GM12878 (cell line): ENCODE measurements around the gene VTN. TPM values are rescaled to one million over a fixed set of nuclear protein-coding genes. Genes with fewer than 3 reads are reported as not detected.
A peak's percentile ranks its signal among the peaks of the same experiment; 100 is the strongest.

Experiments used
- ATAC-seq: fragments of 200-7000 bp; cut with Tn5 transposase; 3 replicates; pipeline ENCODE4 v1.9.1; 2020; ENCODE audit warnings: mild to moderate bottlenecking, moderate library complexity
- BruUV-seq: library from RNA; stranded (reverse); fragments of 400-500 nt; replicated peaks from 2 replicates; lab custom pipeline; 2021; lab: Mats Ljungman, UMichigan
- CTCF ChIA-PET: fragments of 300-600 bp; sonication (Branson Sonifier 250); formaldehyde crosslinking; extraction: SDS; loops from one replicate; lab custom pipeline; 2021; ENCODE audit warnings: inconsistent platforms; lab: Yijun Ruan, JAX
- POLR2A ChIA-PET: fragments of 350-600 bp; formaldehyde crosslinking; extraction: SDS; loops from one replicate; lab custom pipeline; 2021; ENCODE audit warnings: inconsistent platforms; lab: Charles Lee
- RAD21 ChIA-PET: fragments of 300-600 bp; sonication (Branson Sonifier 250); formaldehyde crosslinking; loops from one replicate; lab custom pipeline; 2023; ENCODE audit warnings: antibody characterized with exemption; ENCODE audit not compliant: unreplicated experiment; lab: Charles Lee
- SMC1A ChIA-PET: fragments of 300-600 bp; sonication (Branson Sonifier 250); formaldehyde crosslinking; loops from one replicate; lab custom pipeline; 2023; ENCODE audit not compliant: unreplicated experiment, uncharacterized antibody; lab: Charles Lee
- DNase-seq: peaks from one replicate; pipeline ENCODE4 v3.0.0-alpha.2; 2011; ENCODE audit warnings: low read depth, low spot score
- FAIRE-seq: peaks from 3 replicates; lab custom pipeline; 2011; peaks lifted over from hg19 to GRCh38; lab: Jason Lieb, UNC
- H2AFZ ChIP-seq: 2 replicates; pipeline ENCODE4 v1.6.0; 2011; ENCODE audit warnings: low read depth, low read length, control low read depth; ENCODE audit not compliant: control insufficient read depth
- H3K27ac ChIP-seq: 2 replicates; pipeline ENCODE4 v1.5.1; 2011; ENCODE audit warnings: control low read depth; ENCODE audit not compliant: control insufficient read depth, insufficient read depth
- H3K27me3 ChIP-seq, 2 experiments: replicated peaks in 1 of 2; 2 replicates each; pipeline versions ENCODE4 v1.6.0 to v1.6.1; 2011; ENCODE audit warnings: low read length in 1 of 2; ENCODE audit not compliant: control insufficient read depth in 2 of 2, insufficient read depth in 2 of 2
- H3K36me3 ChIP-seq, 2 experiments: 2 replicates each; pipeline ENCODE4 v1.5.1; 2011; ENCODE audit warnings: low read length in 1 of 2; ENCODE audit not compliant: control insufficient read depth in 2 of 2, insufficient read depth in 2 of 2
- H3K4me1 ChIP-seq: 2 replicates; pipeline ENCODE4 v1.6.1; 2011; ENCODE audit warnings: mild to moderate bottlenecking, low read length, moderate library complexity, mixed read lengths; ENCODE audit not compliant: control insufficient read depth, insufficient read depth
- H3K4me2 ChIP-seq: 2 replicates; pipeline ENCODE4 v1.6.0; 2011; ENCODE audit warnings: control low read depth; ENCODE audit not compliant: control insufficient read depth, insufficient read depth
- H3K4me3 ChIP-seq: fragments of 200-600 bp; sonication (generic); 2 replicates; pipeline ENCODE4 v1.5.1; 2016
- H3K79me2 ChIP-seq: 2 replicates; pipeline ENCODE4 v1.6.0; 2011; ENCODE audit warnings: low read length; ENCODE audit not compliant: control insufficient read depth, insufficient read depth
- H3K9ac ChIP-seq: 2 replicates; pipeline ENCODE4 v1.8.0; 2011; ENCODE audit warnings: low read length, control low read depth, mixed read lengths; ENCODE audit not compliant: control insufficient read depth, insufficient read depth
- H3K9me3 ChIP-seq: replicated peaks from 3 replicates; pipeline ENCODE4 v1.5.1; 2011; ENCODE audit warnings: mild to moderate bottlenecking, low read length; ENCODE audit not compliant: control insufficient read depth, insufficient read depth
- H4K20me1 ChIP-seq: 2 replicates; pipeline ENCODE4 v1.6.0; 2011; ENCODE audit not compliant: control insufficient read depth, insufficient read depth
- ASH2L ChIP-seq: fragments of 300-600, 200-600 bp; sonication (generic); IDR thresholded peaks from 2 replicates; pipeline ENCODE4 v1.6.1; 2017; ENCODE audit warnings: low read depth, mild to moderate bottlenecking, borderline replicate concordance
- EED ChIP-seq: sonication (generic); IDR thresholded peaks from 2 replicates; pipeline ENCODE4 v1.6.1; 2016; ENCODE audit warnings: antibody characterized with exemption, low read depth
- FOS ChIP-seq: IDR thresholded peaks from 3 replicates; pipeline ENCODE4 v1.6.1; 2011; ENCODE audit warnings: borderline replicate concordance; ENCODE audit not compliant: insufficient read length; ENCODE audit errors: extremely low read depth
- FOXM1 ChIP-seq: IDR thresholded peaks from 2 replicates; pipeline ENCODE4 v1.6.1; 2012; ENCODE audit warnings: low read depth, mild to moderate bottlenecking, inconsistent platforms, low read length, moderate library complexity
- NFIC ChIP-seq: IDR thresholded peaks from 2 replicates; pipeline ENCODE4 v1.6.1; 2012; ENCODE audit warnings: low read depth, mild to moderate bottlenecking, inconsistent platforms, low read length, moderate library complexity
- POLR2AphosphoS5 ChIP-seq: IDR thresholded peaks from 2 replicates; pipeline ENCODE4 v1.6.1; 2011; ENCODE audit warnings: mild to moderate bottlenecking, low read length, inconsistent platforms
- RAD21 ChIP-seq: IDR thresholded peaks from 2 replicates; pipeline ENCODE4 v1.6.1; 2011; ENCODE audit warnings: mild to moderate bottlenecking, low read depth, low read length, moderate library complexity; ENCODE audit not compliant: insufficient read depth
- TARDBP ChIP-seq: IDR thresholded peaks from 2 replicates; pipeline ENCODE4 v1.6.1; 2016; ENCODE audit warnings: borderline replicate concordance
- WGBS: methylation state at CpG from one replicate; pipeline ENCODE4 v1.1.6; 2016; ENCODE audit warnings: low lambda C conversion rate; ENCODE audit not compliant: insufficient replicate concordance, insufficient coverage; ENCODE audit errors: missing lambda C conversion rate; 5-methylcytosine and 5-hydroxymethylcytosine counted together
- in situ Hi-C: fragments of 300-500 bp; cut with MboI; formaldehyde crosslinking; loops from 9 replicates; pipeline ENCODE4 v1.14.3; 2018; ENCODE audit warnings: mixed read lengths
- intact Hi-C: fragments of 100-400 bp; cut with micrococcal nuclease; formaldehyde crosslinking; loops from one replicate; pipeline ENCODE4 v1.14.2; 2022; ENCODE audit not compliant: unreplicated experiment
- polyA plus RNA-seq, 11 experiments: library from polyadenylated mRNA; depleted of rRNA in 4 of 11; unstranded in 6 of 11; stranded (reverse) in 5 of 11; fragments of >200 nt; fragmentation: Nextera tagmentation in 4 of 11; fragmentation: Illumina TruSeq in 1 of 11; extraction: Ambion mirVana in 4 of 11; extraction: Trizol in 1 of 11; gene quantifications; 1 replicate in 1 of 11; 2 replicates in 10 of 11; pipeline versions ENCODE4 v1.2.1 to v1.2.3, GENCODE V29; 2011 to 2016; ENCODE audit warnings: inconsistent platforms in 2 of 11, missing spikeins in 2 of 11, low read depth in 1 of 11
- total RNA-seq, 4 experiments: library from RNA; depleted of rRNA in 3 of 4; stranded (reverse); fragments of >200 nt in 3 of 4; fragmentation: Illumina TruSeq in 1 of 4; extraction: Trizol in 1 of 4; gene quantifications; 2 replicates each; pipeline versions ENCODE4 v1.2.1 to v1.2.3, GENCODE V29; 2013 to 2021
- TF ChIP-seq, protein P1 (sequence below), 3 experiments: IDR thresholded peaks in 2 of 3; conservative IDR thresholded peaks in 1 of 3; 2 replicates each; pipeline ENCODE4 v1.5.1; 2011; ENCODE audit warnings: low read depth in 3 of 3, low read length in 3 of 3, mild to moderate bottlenecking in 3 of 3, control low read depth in 2 of 3, moderate library complexity in 2 of 3, inconsistent platforms in 1 of 3, mixed read lengths in 1 of 3; ENCODE audit not compliant: control insufficient read depth in 2 of 3, insufficient read depth in 1 of 3; ENCODE audit errors: extremely low read depth in 1 of 3
- TF ChIP-seq, protein P2 (sequence below): fragments of 450-650 bp; IDR thresholded peaks from 2 replicates; pipeline ENCODE4 v1.6.1; 2017; ENCODE audit warnings: mild to moderate bottlenecking, low read depth, inconsistent platforms; ENCODE audit not compliant: poor library complexity, severe bottlenecking

VTN gene
- total and polyA plus RNA-seq, 10 of the 15 experiments (the other 5 are each of a cell fraction or from before 2014, with no cell fraction given): 0.04 to 1.3 (median 0.13) TPM; not detected in 5

DNA sequence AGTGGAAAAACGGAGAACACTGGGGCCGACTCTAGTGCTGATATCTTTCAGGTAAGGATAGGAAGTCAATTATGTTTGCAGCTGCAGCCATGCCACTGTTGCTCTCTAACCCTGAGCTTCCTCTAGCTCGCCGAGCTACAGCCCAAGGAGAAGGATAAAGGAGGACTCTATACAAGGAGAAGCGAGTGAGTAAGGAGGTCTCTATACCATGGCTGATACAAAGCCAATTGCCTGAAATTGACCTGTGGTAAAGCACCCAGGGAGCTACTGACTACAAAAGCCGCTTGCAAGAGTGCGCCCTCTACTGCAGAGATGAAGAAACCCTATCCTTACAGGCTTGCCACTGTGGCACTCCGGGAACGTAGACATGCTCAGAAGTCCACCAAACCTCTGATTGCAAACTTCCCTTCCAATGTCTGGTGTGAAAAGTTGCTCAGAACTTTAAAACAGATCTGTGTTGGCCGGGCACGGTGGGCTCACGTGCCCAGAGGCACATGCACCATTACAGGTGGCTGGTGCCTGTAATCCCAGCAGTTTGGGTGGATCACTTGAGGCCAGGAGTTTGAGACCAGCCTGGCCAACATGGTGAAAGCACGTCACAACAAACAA lies 46.7 kb upstream of the VTN start (continued):
- TF ChIP-seq, protein P1, sequence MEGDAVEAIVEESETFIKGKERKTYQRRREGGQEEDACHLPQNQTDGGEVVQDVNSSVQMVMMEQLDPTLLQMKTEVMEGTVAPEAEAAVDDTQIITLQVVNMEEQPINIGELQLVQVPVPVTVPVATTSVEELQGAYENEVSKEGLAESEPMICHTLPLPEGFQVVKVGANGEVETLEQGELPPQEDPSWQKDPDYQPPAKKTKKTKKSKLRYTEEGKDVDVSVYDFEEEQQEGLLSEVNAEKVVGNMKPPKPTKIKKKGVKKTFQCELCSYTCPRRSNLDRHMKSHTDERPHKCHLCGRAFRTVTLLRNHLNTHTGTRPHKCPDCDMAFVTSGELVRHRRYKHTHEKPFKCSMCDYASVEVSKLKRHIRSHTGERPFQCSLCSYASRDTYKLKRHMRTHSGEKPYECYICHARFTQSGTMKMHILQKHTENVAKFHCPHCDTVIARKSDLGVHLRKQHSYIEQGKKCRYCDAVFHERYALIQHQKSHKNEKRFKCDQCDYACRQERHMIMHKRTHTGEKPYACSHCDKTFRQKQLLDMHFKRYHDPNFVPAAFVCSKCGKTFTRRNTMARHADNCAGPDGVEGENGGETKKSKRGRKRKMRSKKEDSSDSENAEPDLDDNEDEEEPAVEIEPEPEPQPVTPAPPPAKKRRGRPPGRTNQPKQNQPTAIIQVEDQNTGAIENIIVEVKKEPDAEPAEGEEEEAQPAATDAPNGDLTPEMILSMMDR (IDR thresholded peaks at IDR 0.05 in 2 of 3, conservative IDR thresholded peaks at IDR 0.05 in 1 of 3; ENCODE audit: control insufficient read depth in 2 of 3, extremely low read depth in 1 of 3, insufficient read depth in 1 of 3, low read depth in 3 of 3, low read length in 3 of 3): peak; percentile 84 to 91 (median 91)
- peak; percentile 70 for TF ChIP-seq RAD21

DNA sequence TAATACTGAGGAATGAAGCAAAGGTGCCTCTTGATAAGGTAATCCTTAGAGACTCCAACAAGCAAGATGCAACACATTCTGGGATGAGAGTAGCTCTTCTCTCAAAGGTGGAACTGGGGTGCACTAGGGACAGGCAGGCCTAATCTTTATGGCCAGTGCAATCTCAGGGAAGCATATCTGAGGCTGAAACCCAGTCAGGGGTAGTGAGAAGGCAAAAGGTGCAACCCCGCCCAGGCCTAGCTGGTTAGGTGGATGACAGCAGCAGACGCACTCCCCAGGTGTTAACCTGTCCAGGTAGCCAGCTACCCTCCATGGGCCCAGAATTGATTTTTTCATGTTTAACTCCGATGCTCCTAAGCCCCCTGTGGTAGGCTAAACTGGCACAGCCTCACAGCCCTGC lies 45.8 kb upstream of the VTN start:
- CTCF ChIA-PET: interaction anchor here (0.6 to 5.0 kb wide), 28 partner anchors 8 to 609 kb away, joined by 3 to 41 read pairs (median 5); partner anchors contain the start of genes IFT20, POLDIP2, SARM1 and SLC46A1
- DNase-seq (no peak), FAIRE-seq (no peak), ATAC-seq (no peak)
- H3K4me3 ChIP-seq: no peak overlapping the region
- no peaks in the 10 kb centered on the region for H3K27me3 ChIP-seq
- no peak overlapping the region for H3K27ac ChIP-seq
- in situ Hi-C loops (no loop called here), intact Hi-C loops (loop anchor here (5.0 kb wide), 1 partner anchor 126 kb away; no protein-coding TSS in a partner anchor)
- WGBS: 51% methylated on average over 3 of the region's 3 CpGs
- POLR2A ChIA-PET: interaction anchor here (1.2 kb wide), 1 partner anchor 80 kb away, joined by 4 read pairs; the partner anchor contains the start of gene TNFAIP1
- H3K9me3 ChIP-seq: no peaks in the 10 kb centered on the region
- no peak overlapping the region for H3K4me2 ChIP-seq
- H2AFZ ChIP-seq: no peak overlapping the region
- RAD21 ChIA-PET: interaction anchor here (0.7 kb wide), 2 partner anchors 16 to 54 kb away, joined by 3 to 4 read pairs; no protein-coding TSS in a partner anchor
- no peak overlapping the region for H3K9ac ChIP-seq
- SMC1A ChIA-PET: interaction anchor here (1.6 kb wide), 1 partner anchor 185 kb away, joined by 3 read pairs; no protein-coding TSS in a partner anchor
- H3K4me1 ChIP-seq: no peaks in the 10 kb centered on the region
- H3K36me3 ChIP-seq: no peaks in the 10 kb centered on the region
- no TSS peak for BruUV-seq
- H3K79me2 ChIP-seq: no peaks in the 10 kb centered on the region
- H4K20me1 ChIP-seq: no peaks in the 10 kb centered on the region
- TF ChIP-seq ASH2L: no peak
- no peak for TF ChIP-seq EED
- no peak for TF ChIP-seq FOXM1
- TF ChIP-seq, protein P1 (IDR thresholded peaks at IDR 0.05 in 2 of 3, conservative IDR thresholded peaks at IDR 0.05 in 1 of 3; ENCODE audit: control insufficient read depth in 2 of 3, extremely low read depth in 1 of 3, insufficient read depth in 1 of 3, low read depth in 3 of 3, low read length in 3 of 3): no peak
- TF ChIP-seq, protein P2, sequence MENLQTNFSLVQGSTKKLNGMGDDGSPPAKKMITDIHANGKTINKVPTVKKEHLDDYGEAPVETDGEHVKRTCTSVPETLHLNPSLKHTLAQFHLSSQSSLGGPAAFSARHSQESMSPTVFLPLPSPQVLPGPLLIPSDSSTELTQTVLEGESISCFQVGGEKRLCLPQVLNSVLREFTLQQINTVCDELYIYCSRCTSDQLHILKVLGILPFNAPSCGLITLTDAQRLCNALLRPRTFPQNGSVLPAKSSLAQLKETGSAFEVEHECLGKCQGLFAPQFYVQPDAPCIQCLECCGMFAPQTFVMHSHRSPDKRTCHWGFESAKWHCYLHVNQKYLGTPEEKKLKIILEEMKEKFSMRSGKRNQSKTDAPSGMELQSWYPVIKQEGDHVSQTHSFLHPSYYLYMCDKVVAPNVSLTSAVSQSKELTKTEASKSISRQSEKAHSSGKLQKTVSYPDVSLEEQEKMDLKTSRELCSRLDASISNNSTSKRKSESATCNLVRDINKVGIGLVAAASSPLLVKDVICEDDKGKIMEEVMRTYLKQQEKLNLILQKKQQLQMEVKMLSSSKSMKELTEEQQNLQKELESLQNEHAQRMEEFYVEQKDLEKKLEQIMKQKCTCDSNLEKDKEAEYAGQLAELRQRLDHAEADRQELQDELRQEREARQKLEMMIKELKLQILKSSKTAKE: no peak
- no peak for TF ChIP-seq POLR2AphosphoS5
- no peak for TF ChIP-seq NFIC
- TF ChIP-seq TARDBP: no peak
- no peak for TF ChIP-seq FOS
